ENCODE data around the gene FCRL3. TPM values are rescaled to one million over a fixed set of nuclear protein-coding genes. Genes with fewer than 3 reads are reported as not detected.
A peak's percentile ranks its signal among the peaks of the same experiment; 100 is the strongest.

Gene FCRL3
- total and polyA plus RNA-seq, 2 donors from 2014 or later: 1.4 TPM; not detected in 1

GRCh38 chr1:157695417-157695816, 5.2 kb downstream of the FCRL3 start:
- no peak for TF ChIP-seq CTCF (IDR thresholded peaks at IDR 0.05; ENCODE audit: borderline replicate concordance, extremely low read depth, insufficient read depth)
- Histone ChIP-seq H3K4me1 (ENCODE audit: control insufficient read depth in 2 of 3, insufficient read depth in 2 of 3, low read depth in 1 of 3, low read length in 3 of 3) (no peaks in the 10 kb centered on the region), H3K9ac (ENCODE audit: low read length in 3 of 3) (no peak overlapping the region), H3K9me3 (ENCODE audit: control insufficient read depth in 2 of 3, insufficient read depth in 1 of 3, low read length in 3 of 3) (no peaks in the 10 kb centered on the region), H3K36me3 (ENCODE audit: control insufficient read depth in 2 of 3, insufficient read depth in 3 of 3, low read length in 3 of 3) (no peaks in the 10 kb centered on the region), H3K27ac (ENCODE audit: low read depth in 2 of 2, low read length in 2 of 2) (no peak overlapping the region), H3K27me3 (ENCODE audit: control insufficient read depth, insufficient read depth, low read length) (no peaks in the 10 kb centered on the region), H3K4me3 (ENCODE audit: low read length in 3 of 3) (no peak overlapping the region)
- DNase-seq (no peak), FAIRE-seq (no peak)
- intact Hi-C loops (cut with DNase I): no loop called here

- H3K9ac ChIP-seq (ENCODE audit: low read length in 3 of 3): no peak overlapping the region
- peak in 2 of 5 donors; percentile 18 to 48 for DNase-seq
- no peaks in the 10 kb centered on the region for H3K36me3 ChIP-seq (ENCODE audit: control insufficient read depth in 2 of 3, insufficient read depth in 3 of 3, low read length in 3 of 3)
- peak; percentile 38 for TF ChIP-seq CTCF (IDR thresholded peaks at IDR 0.05; ENCODE audit: borderline replicate concordance, extremely low read depth, insufficient read depth)
- intact Hi-C loops (cut with DNase I): no loop called here
- no peaks in the 10 kb centered on the region for H3K4me1 ChIP-seq (ENCODE audit: control insufficient read depth in 2 of 3, insufficient read depth in 2 of 3, low read depth in 1 of 3, low read length in 3 of 3)
- no peak overlapping the region for H3K27ac ChIP-seq (ENCODE audit: low read depth in 2 of 2, low read length in 2 of 2)
- H3K9me3 ChIP-seq (ENCODE audit: control insufficient read depth in 2 of 3, insufficient read depth in 1 of 3, low read length in 3 of 3): no peaks in the 10 kb centered on the region
- FAIRE-seq: no peak
- H3K4me3 ChIP-seq (ENCODE audit: low read length in 3 of 3): no peak overlapping the region
- H3K27me3 ChIP-seq (ENCODE audit: control insufficient read depth, insufficient read depth, low read length): no peaks in the 10 kb centered on the region
Measured at GRCh38 chr1:157691285-157691920, 9.2 kb downstream of the FCRL3 start.

GRCh38 chr1:157682710-157683437, 17.7 kb downstream of the FCRL3 start:
- Histone ChIP-seq H3K27me3 (ENCODE audit: control insufficient read depth, insufficient read depth, low read length) (no peaks in the 10 kb centered on the region), H3K27ac (ENCODE audit: low read depth in 2 of 2, low read length in 2 of 2) (no peak overlapping the region), H3K4me1 (ENCODE audit: control insufficient read depth in 2 of 3, insufficient read depth in 2 of 3, low read depth in 1 of 3, low read length in 3 of 3) (no peaks in the 10 kb centered on the region), H3K36me3 (ENCODE audit: control insufficient read depth in 2 of 3, insufficient read depth in 3 of 3, low read length in 3 of 3) (no peaks in the 10 kb centered on the region), H3K9ac (ENCODE audit: low read length in 3 of 3) (no peak overlapping the region), H3K9me3 (ENCODE audit: control insufficient read depth in 2 of 3, insufficient read depth in 1 of 3, low read length in 3 of 3) (no peaks in the 10 kb centered on the region), H3K4me3 (ENCODE audit: low read length in 3 of 3) (no peak overlapping the region)
- FAIRE-seq: no peak
- DNase-seq: no peak
- intact Hi-C loops (cut with DNase I): no loop called here
- TF ChIP-seq CTCF (IDR thresholded peaks at IDR 0.05; ENCODE audit: borderline replicate concordance, extremely low read depth, insufficient read depth): no peak
